ENCODE measurements around the gene SYNDIG1. TPM values are rescaled to one million over a fixed set of nuclear protein-coding genes. Genes with fewer than 3 reads are reported as not detected.

Gene SYNDIG1
- total and polyA plus RNA-seq, 2 of the 4 experiments (the other 2 are of a cell fraction), result not detected

- H2BK5ac ChIP-seq (ENCODE audit: low read depth, low read length, poor library complexity, severe bottlenecking), result no peak overlapping the region
- dilution Hi-C loops (cut with HindIII; ENCODE audit: low sequenced_read_pairs, unreplicated experiment), result no loop called here
- BruUV-seq (replicated peaks), result no TSS peak
- H3K56ac ChIP-seq (ENCODE audit: extremely low read depth, insufficient read depth, low read length), result no peak overlapping the region
- no peak overlapping the region for H2AFZ ChIP-seq (replicated peaks; ENCODE audit: low read length, poor library complexity)
- H3K4me3 ChIP-seq (ENCODE audit: insufficient read depth, low read depth, low read length), result no peak overlapping the region
- no peaks in the 10 kb centered on the region for H4K20me1 ChIP-seq (ENCODE audit: insufficient read depth, low read length)
- H3K79me1 ChIP-seq (ENCODE audit: low read depth in 1 of 2, low read length in 2 of 2), result no peaks in the 10 kb centered on the region
- H2AK9ac ChIP-seq (replicated peaks; ENCODE audit: low read depth, low read length, poor library complexity), result no peak overlapping the region
- intact Hi-C loops (cut with micrococcal nuclease), result no loop called here
- in situ Hi-C loops (cut with MboI; ENCODE audit: low sequenced_read_pairs), result no loop called here
- no peak overlapping the region for H3K4ac ChIP-seq (ENCODE audit: low read depth, low read length)
- no peaks in the 10 kb centered on the region for H3K36me3 ChIP-seq (ENCODE audit: control insufficient read depth, insufficient read depth, low read length)
- TF ChIP-seq CHD1 (IDR thresholded peaks at IDR 0.05; ENCODE audit: low read depth, low read length), result no peak
- no peak for TF ChIP-seq NFE2L2 (IDR thresholded peaks at IDR 0.05; ENCODE audit: low read depth, low read length)
- TF ChIP-seq RAD21 (IDR thresholded peaks at IDR 0.05; ENCODE audit: low read length), result no peak
- TF ChIP-seq RFX5 (IDR thresholded peaks at IDR 0.05; ENCODE audit: low read depth, low read length), result no peak
- TF ChIP-seq MAFK (IDR thresholded peaks at IDR 0.05; ENCODE audit: low read depth, low read length), result no peak
- TF ChIP-seq, protein P1, sequence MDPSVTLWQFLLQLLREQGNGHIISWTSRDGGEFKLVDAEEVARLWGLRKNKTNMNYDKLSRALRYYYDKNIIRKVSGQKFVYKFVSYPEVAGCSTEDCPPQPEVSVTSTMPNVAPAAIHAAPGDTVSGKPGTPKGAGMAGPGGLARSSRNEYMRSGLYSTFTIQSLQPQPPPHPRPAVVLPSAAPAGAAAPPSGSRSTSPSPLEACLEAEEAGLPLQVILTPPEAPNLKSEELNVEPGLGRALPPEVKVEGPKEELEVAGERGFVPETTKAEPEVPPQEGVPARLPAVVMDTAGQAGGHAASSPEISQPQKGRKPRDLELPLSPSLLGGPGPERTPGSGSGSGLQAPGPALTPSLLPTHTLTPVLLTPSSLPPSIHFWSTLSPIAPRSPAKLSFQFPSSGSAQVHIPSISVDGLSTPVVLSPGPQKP (IDR thresholded peaks at IDR 0.05; ENCODE audit: borderline replicate concordance, low read depth, low read length), result no peak
- TF ChIP-seq FOS (IDR thresholded peaks at IDR 0.05; ENCODE audit: low read depth, low read length), result no peak
- no peak for TF ChIP-seq RCOR1 (IDR thresholded peaks at IDR 0.05; ENCODE audit: insufficient replicate concordance, low read length)
- TF ChIP-seq, protein P2, sequence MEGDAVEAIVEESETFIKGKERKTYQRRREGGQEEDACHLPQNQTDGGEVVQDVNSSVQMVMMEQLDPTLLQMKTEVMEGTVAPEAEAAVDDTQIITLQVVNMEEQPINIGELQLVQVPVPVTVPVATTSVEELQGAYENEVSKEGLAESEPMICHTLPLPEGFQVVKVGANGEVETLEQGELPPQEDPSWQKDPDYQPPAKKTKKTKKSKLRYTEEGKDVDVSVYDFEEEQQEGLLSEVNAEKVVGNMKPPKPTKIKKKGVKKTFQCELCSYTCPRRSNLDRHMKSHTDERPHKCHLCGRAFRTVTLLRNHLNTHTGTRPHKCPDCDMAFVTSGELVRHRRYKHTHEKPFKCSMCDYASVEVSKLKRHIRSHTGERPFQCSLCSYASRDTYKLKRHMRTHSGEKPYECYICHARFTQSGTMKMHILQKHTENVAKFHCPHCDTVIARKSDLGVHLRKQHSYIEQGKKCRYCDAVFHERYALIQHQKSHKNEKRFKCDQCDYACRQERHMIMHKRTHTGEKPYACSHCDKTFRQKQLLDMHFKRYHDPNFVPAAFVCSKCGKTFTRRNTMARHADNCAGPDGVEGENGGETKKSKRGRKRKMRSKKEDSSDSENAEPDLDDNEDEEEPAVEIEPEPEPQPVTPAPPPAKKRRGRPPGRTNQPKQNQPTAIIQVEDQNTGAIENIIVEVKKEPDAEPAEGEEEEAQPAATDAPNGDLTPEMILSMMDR (conservative IDR thresholded peaks at IDR 0.05; ENCODE audit: low read depth, low read length), result no peak
- TF ChIP-seq BHLHE40 (IDR thresholded peaks at IDR 0.05; ENCODE audit: low read depth, low read length), result no peak
- no peak for TF ChIP-seq POLR2A (IDR thresholded peaks at IDR 0.05; ENCODE audit: low read depth, low read length)
- no peak for TF ChIP-seq MXI1 (IDR thresholded peaks at IDR 0.05; ENCODE audit: borderline replicate concordance, low read depth, low read length)
- TF ChIP-seq SMC3 (IDR thresholded peaks at IDR 0.05; ENCODE audit: low read depth, low read length), result no peak
- ATAC-seq (ENCODE audit: low read depth), result no peak
- peaks cover 7% of the 10 kb centered on the region; the same call in 1 of the 2 replicates for H3K9me1 ChIP-seq (ENCODE audit: insufficient read depth, low read length)
- H4K8ac ChIP-seq (ENCODE audit: low read depth in 2 of 2, low read length in 2 of 2), result no peak overlapping the region
- ChIA-PET CTCF (no interaction called here), POLR2A (ENCODE audit: unreplicated experiment) (no interaction called here)
- H2AK5ac ChIP-seq (ENCODE audit: low read depth, low read length), result no peak overlapping the region
- no peak overlapping the region for H4K91ac ChIP-seq (ENCODE audit: insufficient read depth, low read depth, low read length)
- no peak overlapping the region for H2BK15ac ChIP-seq (ENCODE audit: low read depth, low read length)
- no peak overlapping the region for H3K14ac ChIP-seq (replicated peaks; ENCODE audit: low read depth, low read length)
- H3K9me3 ChIP-seq (ENCODE audit: control insufficient read depth, insufficient read depth, low read length), result no peaks in the 10 kb centered on the region
- no peak overlapping the region for H3K23ac ChIP-seq (ENCODE audit: low read depth, low read length)
- no peaks in the 10 kb centered on the region for H3K4me1 ChIP-seq (ENCODE audit: control insufficient read depth, insufficient read depth, low read length)
- H2BK120ac ChIP-seq (ENCODE audit: low read depth, low read length), result no peak overlapping the region
- H3K27me3 ChIP-seq (ENCODE audit: control insufficient read depth, insufficient read depth, low read length), result no peaks in the 10 kb centered on the region
- H3K4me2 ChIP-seq (ENCODE audit: low read depth, low read length), result no peak overlapping the region
- WGBS, 2 experiments (ENCODE audit: extremely low coverage in 2 of 2, insufficient read length in 1 of 2), result 67% methylated on average over 2 of the region's 9 CpGs; no CpG with 5 or more reads in 1 of the 2 experiments
- no peak overlapping the region for H3K27ac ChIP-seq (ENCODE audit: insufficient read depth, low read length)
- no peak overlapping the region for H2BK20ac ChIP-seq (ENCODE audit: low read depth, low read length)
- H3K18ac ChIP-seq (ENCODE audit: low read depth, low read length), result no peak overlapping the region
- no peak overlapping the region for H4K5ac ChIP-seq (ENCODE audit: low read depth, low read length)
- DNase-seq, result no peak
- H3K9ac ChIP-seq (ENCODE audit: low read depth, low read length), result no peak overlapping the region
These were observed 20.3 kb downstream of the SYNDIG1 start for GRCh38 chr20:24489631-24490260.

Data from IMR-90 (cell line).